HG03025 (cell line): ENCODE measurements around the gene EBF4.

ENCODE experiments used
- ATAC-seq: cut with Tn5 transposase; IDR thresholded peaks from one replicate; pipeline ENCODE4 v1.9.1; 2021; ENCODE audit warnings: mild to moderate bottlenecking, moderate library complexity; ENCODE audit not compliant: unreplicated experiment, low FRiP score

The EBF4 gene

GRCh38 chr20:2741881-2742280 is 49.3 kb downstream of the EBF4 start:
- ATAC-seq: no peak

- ATAC-seq: no peak
Measured at GRCh38 chr20:2742431-2742830, 49.9 kb downstream of the EBF4 start.

- ATAC-seq: no peak
Measured at GRCh38 chr20:2742934-2743559, 50.5 kb downstream of the EBF4 start.

DNA sequence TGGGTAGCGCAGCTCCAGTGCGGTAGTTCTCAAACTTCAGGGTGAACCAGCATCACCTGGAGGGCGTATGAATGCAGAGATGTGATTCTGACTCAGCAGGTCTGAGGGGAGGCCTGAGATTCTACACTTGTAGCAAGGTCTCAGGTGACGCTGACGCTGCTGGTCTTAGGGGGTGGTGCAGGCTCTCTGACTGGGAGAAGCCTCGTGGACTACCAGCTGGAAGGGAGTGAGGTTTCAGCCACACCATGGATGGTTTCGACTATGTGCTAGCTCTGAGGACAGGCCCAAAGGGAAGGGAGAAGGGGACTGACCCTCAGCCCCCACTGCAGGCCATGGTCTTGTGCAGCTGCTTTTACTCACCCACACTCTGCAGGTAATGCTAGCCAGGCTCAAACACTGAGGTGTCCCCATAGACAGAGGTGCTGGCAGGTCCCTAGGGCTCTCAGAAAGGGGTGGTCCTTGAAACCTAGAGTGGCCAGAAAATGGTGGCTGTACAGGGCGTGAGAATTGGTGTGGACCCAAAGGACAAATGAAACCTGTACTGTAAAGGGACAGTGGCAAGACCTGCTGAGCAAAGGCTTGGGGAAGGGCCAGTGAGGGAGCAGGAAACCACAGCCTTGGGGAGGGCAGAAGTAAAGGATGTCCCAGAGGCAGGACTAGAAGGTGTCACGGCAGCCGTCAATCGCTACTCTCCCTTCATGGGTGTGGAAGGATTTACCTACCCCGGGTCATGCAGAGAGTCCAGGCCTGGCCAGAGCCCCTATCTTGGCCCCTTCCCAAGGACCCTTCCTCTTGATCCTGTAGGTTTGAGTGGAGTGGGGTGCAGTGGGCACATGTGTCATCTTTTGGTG is 52.7 kb downstream of the EBF4 start:
- ATAC-seq: no peak

DNA sequence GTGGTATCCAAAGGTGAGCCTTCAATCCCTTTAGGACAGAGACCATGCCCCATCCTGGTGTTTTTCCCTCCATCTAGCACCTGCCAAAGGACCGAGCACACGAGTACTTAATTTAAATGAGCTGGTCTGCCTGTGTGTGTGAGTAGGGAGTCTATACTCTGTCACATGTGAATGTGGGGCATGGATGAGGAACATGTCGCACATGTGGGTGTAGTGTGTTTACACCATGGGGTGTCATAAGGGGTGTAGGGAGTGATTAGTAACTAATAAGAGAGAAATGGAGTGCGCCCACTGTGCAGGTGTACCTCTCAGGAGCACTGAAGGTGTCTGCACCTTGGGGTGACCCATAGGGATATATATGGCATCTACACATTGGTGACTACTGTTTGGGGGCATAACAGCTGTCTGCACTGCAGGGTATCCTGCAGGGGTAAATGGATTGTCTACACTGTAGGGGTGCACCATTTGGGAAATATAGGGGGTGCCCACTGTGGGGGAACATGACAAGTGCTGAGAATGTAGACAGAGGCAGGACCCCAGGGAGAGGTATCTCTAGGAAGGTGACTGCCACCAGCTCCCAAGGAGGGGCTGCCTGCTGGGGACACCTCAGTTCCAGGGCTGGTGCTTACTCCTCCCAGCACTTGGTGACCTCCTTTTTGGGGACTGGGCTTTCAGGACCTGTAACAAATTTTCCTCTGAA is 53.5 kb downstream of the EBF4 start:
- no peak for ATAC-seq

GRCh38 chr20:2746636-2747265 is 54.2 kb downstream of the EBF4 start:
- ATAC-seq: no peak

DNA sequence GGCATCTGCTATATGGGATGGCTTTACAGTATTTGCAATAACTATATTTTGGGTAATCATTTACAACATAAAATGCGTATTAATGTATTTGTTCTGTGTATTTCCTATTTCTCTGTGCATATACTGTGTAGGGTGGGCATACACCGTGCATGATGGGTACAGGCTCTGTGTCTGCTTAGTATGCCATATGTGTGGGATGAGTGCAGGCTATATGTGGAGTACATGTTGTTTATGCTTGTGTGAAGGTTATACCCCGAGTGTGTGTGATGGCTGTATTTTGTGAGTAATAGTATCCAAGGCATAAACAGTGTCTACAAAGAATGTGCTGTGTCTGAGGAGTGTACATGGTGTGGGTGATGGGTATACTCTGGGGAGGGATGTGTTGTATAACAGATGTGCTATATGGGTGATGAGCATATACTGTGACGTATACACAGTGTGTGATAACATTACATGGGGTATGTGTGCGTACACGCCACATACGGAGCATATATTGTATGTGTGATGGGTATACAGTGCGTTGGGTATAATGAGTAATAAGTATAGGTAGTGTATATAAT is 55.2 kb downstream of the EBF4 start:
- ATAC-seq: no peak

GRCh38 chr20:2748551-2749342 is 56.2 kb downstream of the EBF4 start:
- no peak for ATAC-seq

- no peak for ATAC-seq
Measured at GRCh38 chr20:2749343-2749950, 56.9 kb downstream of the EBF4 start.

DNA sequence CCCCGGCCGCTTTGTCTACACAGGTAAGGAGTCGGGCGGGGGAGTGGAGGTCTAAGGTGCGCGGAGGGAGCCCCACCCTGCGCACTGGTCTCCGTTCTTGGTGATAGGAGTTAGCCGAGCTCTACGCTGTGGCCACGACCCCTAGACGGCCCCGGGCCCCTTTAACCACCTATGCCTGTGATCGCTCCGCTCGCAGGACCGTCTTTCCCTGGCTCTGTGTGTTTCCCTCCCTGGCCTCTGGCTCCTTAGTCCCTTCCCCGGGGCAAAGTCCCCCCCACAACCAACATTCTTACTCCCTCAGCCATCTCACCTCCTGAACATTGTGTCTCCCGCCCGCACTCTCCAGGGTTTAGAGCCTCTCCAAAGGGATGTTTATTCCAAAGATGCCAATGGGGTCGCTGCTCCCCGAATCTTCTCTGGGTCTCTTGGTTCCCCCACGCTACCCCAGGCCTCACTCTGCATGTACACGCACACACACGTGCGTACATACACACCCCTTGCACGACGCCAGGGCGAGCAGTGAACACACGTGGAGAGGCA is 57.4 kb downstream of the EBF4 start:
- no peak for ATAC-seq

DNA sequence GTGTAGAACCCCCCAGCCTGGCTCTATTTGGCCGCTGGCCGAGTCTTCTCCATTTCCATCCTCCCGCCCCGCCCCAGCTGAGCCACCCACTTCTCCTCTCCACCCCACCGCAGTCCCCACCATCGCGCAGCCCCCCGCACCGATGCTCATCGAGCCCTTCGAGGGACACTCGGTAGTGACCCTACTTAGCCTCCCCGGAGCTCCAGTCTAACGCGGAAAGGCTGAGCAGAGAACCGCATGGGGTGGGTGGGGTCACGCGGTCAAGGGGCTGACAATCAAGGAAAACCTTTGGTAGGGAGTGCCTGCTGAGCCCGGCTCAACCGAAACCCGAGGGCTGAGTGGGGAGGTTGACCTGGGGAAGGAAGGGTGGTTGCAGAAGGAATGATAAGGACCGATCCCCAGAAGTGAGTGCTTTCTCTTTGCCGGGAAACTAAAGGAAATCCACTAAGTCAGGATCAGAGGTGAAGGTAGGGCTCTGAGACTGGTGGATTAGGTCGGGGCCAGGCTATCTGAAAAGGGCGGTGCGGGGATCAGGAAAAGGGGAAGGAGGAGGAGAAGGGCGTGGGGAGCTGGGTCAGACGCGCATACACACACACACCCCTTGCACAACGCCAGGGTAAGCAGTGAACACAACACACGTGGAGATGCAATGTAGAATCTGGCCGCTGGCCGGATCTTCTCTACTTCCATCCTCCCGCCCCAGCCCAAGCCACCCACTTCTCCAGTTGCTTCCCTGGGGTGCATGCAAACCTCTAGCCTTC is 58.1 kb downstream of the EBF4 start:
- no peak for ATAC-seq

GRCh38 chr20:2751347-2751877 is 58.8 kb downstream of the EBF4 start:
- no peak for ATAC-seq

DNA sequence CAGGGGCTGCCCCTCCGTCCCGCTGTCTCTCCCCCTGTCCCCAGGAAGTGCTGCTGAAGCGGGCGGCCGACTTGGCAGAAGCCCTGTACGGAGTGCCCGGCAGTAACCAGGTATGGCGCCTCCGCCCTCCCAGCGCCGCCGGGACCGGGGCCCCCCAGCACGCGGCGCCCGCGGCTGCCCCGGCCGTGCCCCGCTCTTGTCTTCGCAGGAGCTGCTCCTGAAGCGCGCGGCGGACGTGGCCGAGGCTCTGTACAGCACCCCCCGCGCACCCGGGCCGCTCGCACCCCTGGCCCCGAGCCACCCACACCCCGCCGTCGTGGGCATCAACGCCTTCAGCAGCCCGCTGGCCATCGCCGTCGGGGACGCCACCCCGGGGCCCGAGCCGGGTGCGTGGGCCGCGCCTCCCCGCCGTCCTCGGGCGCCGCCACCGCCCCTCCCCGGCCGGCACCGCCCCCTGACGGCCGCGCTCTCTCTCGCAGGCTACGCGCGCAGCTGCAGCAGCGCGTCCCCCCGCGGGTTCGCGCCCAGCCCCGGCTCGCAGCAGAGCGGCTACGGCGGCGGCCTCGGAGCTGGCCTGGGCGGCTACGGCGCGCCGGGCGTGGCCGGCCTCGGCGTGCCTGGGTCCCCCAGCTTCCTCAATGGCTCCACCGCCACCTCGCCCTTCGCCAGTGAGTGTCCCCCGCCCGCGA is 59.4 kb downstream of the EBF4 start:
- ATAC-seq: no peak

DNA sequence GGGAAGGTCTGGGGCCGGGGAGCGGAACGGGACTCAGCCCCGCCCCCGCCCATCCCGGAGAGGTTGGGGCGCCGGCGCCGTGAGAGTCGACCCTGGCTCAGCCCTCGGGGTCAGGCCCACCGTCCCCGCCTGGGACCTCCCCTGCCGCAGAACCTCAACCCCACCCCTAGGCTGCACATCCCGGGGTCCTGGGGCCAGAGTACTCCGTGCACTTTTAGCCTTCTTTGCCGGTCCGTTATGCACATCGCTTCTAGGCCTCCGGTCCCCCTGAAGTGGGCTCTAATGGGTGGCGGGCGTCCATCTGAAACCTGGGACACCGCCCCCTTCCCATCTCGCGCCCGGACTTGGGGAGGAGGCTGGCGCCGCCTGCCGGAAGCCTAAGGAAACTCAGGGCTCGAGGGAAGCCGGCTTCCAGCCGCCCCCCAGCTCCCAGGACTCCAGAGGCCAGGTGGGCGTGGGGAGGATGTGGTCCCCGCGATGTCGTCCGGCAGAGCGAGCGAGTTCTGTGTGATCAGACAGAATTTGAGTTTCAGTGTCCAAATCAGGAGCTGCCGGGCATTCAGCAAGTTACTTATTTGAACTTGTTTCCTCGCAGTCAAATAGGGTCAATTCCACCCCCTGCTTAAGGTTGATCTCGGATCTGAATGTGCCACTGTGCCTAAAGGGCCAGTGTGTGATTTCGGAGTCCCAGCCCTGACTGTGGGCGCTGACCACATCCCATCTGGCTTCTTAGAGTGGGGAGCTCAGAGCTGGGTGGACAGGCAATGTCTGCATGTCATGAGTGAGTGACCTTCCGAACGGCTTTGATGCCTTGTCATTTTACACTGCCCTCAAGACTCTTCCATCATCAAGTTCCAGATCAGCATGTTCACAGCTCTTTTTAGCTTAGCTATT is 60.2 kb downstream of the EBF4 start:
- ATAC-seq: no peak

DNA sequence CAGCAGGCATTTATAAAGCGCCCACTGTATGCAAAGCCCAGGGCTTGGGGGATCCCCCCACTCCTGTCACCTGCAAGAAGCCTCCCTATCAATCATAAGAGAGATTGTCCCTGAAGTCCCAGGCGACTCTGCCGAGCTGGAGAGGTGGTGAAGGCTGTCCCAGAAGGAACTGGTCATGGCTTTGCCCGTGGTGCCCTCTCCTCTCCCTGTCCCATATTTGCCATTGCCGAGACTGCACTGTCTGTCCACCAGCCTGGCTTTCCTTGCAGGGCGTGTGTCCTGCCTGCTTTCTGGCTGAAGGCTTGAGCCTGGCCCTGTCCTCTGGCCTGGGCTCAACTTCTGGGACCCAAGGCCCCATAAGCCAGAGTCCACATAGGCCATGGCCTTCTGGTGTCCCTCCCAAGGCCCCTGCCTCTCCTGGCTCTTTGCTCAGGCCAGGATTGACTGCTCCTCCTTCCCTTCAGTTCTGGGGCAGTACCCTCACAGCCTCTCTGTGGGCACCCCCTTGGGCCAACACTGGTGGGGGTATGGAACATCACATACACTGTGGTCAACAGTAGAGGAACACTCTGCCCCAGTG is 61.0 kb downstream of the EBF4 start:
- ATAC-seq: no peak

GRCh38 chr20:2754424-2754823 is 61.8 kb downstream of the EBF4 start:
- no peak for ATAC-seq
